T-helper 1 cell treated with Interleukin-12 subunit alpha and Interleukin-12 subunit beta and Interleukin-4 antibody, amounts not matched to agents 30 μg/mL and 1 μg/mL, for 36 hours (primary cell): ENCODE measurements around the gene NOVA1.
A peak's percentile ranks its signal among the peaks of the same experiment; 100 is the strongest.

Experiments
- H3K27ac Mint-ChIP-seq: one replicate; pipeline ENCODE4 v1.8.0; 2021; ENCODE audit warnings: mild to moderate bottlenecking, mixed read lengths
- H3K27me3 Mint-ChIP-seq: one replicate; pipeline ENCODE4 v1.8.0; 2021; ENCODE audit warnings: low read depth, mixed read lengths
- H3K36me3 Mint-ChIP-seq: one replicate; pipeline ENCODE4 v1.8.0; 2021; ENCODE audit warnings: low read depth, mixed read lengths
- H3K4me1 Mint-ChIP-seq: one replicate; pipeline ENCODE4 v1.8.0; 2021; ENCODE audit warnings: low read depth, mixed read lengths
- H3K4me3 Mint-ChIP-seq: one replicate; pipeline ENCODE4 v1.8.0; 2021; ENCODE audit warnings: mild to moderate bottlenecking, moderate library complexity, mixed read lengths
- H3K9me3 Mint-ChIP-seq: one replicate; pipeline ENCODE4 v1.8.0; 2021; ENCODE audit warnings: mixed read lengths

NOVA1 gene

GRCh38 chr14:26598672-26599131, 869 bp upstream of the NOVA1 start:
- H3K9me3 Mint-ChIP-seq, result peaks cover 6% of the 10 kb centered on the region
- no peaks in the 10 kb centered on the region for H3K36me3 Mint-ChIP-seq
- H3K27me3 Mint-ChIP-seq, result peaks cover 30% of the 10 kb centered on the region
- no peak overlapping the region for H3K4me3 Mint-ChIP-seq
- H3K27ac Mint-ChIP-seq, result no peak overlapping the region
- H3K4me1 Mint-ChIP-seq, result no peaks in the 10 kb centered on the region

- Mint-ChIP-seq H3K27ac (no peak overlapping the region), H3K27me3 (peaks cover 30% of the 10 kb centered on the region), H3K4me3 (no peak overlapping the region), H3K9me3 (peaks cover 6% of the 10 kb centered on the region), H3K36me3 (no peaks in the 10 kb centered on the region), H3K4me1 (no peaks in the 10 kb centered on the region)
Measured at GRCh38 chr14:26598081-26598671, 343 bp upstream of the NOVA1 start.

GRCh38 chr14:26597071-26597588, 703 bp downstream of the NOVA1 start:
- Mint-ChIP-seq H3K27me3 (peaks cover 30% of the 10 kb centered on the region), H3K4me1 (no peaks in the 10 kb centered on the region), H3K4me3 (peak overlapping the region; percentile 28), H3K27ac (no peak overlapping the region), H3K9me3 (peaks cover 6% of the 10 kb centered on the region), H3K36me3 (no peaks in the 10 kb centered on the region)

GRCh38 chr14:26596543-26597061, 1.2 kb downstream of the NOVA1 start:
- Mint-ChIP-seq H3K4me3 (no peak overlapping the region), H3K36me3 (no peaks in the 10 kb centered on the region), H3K27me3 (peaks cover 30% of the 10 kb centered on the region), H3K4me1 (no peaks in the 10 kb centered on the region), H3K9me3 (peaks cover 6% of the 10 kb centered on the region), H3K27ac (no peak overlapping the region)

GRCh38 chr14:26595926-26596542, 1.8 kb downstream of the NOVA1 start:
- no peaks in the 10 kb centered on the region for H3K36me3 Mint-ChIP-seq
- peaks cover 6% of the 10 kb centered on the region for H3K9me3 Mint-ChIP-seq
- peaks cover 30% of the 10 kb centered on the region for H3K27me3 Mint-ChIP-seq
- H3K4me1 Mint-ChIP-seq, result no peaks in the 10 kb centered on the region
- no peak overlapping the region for H3K4me3 Mint-ChIP-seq
- no peak overlapping the region for H3K27ac Mint-ChIP-seq

- Mint-ChIP-seq H3K36me3 (no peaks in the 10 kb centered on the region), H3K4me3 (no peak overlapping the region), H3K27me3 (peaks cover 29% of the 10 kb centered on the region), H3K27ac (no peak overlapping the region), H3K9me3 (peaks cover 6% of the 10 kb centered on the region), H3K4me1 (no peaks in the 10 kb centered on the region)
Measured at GRCh38 chr14:26594756-26595545, 2.9 kb downstream of the NOVA1 start.

GRCh38 chr14:26594148-26594547, 3.7 kb downstream of the NOVA1 start:
- H3K27ac Mint-ChIP-seq, result no peak overlapping the region
- H3K4me1 Mint-ChIP-seq, result no peaks in the 10 kb centered on the region
- H3K4me3 Mint-ChIP-seq, result no peak overlapping the region
- no peaks in the 10 kb centered on the region for H3K36me3 Mint-ChIP-seq
- H3K9me3 Mint-ChIP-seq, result peaks cover 6% of the 10 kb centered on the region
- peaks cover 21% of the 10 kb centered on the region for H3K27me3 Mint-ChIP-seq

GRCh38 chr14:26593357-26593756, 4.5 kb downstream of the NOVA1 start:
- no peaks in the 10 kb centered on the region for H3K9me3 Mint-ChIP-seq
- no peaks in the 10 kb centered on the region for H3K36me3 Mint-ChIP-seq
- H3K27ac Mint-ChIP-seq, result no peak overlapping the region
- H3K4me1 Mint-ChIP-seq, result no peaks in the 10 kb centered on the region
- no peak overlapping the region for H3K4me3 Mint-ChIP-seq
- H3K27me3 Mint-ChIP-seq, result peaks cover 13% of the 10 kb centered on the region

GRCh38 chr14:26589925-26590324, 7.9 kb downstream of the NOVA1 start:
- Mint-ChIP-seq H3K36me3 (no peaks in the 10 kb centered on the region), H3K4me1 (no peaks in the 10 kb centered on the region), H3K4me3 (no peak overlapping the region), H3K27me3 (no peaks in the 10 kb centered on the region), H3K9me3 (no peaks in the 10 kb centered on the region), H3K27ac (no peak overlapping the region)

GRCh38 chr14:26577711-26578110, 20.1 kb downstream of the NOVA1 start:
- Mint-ChIP-seq H3K36me3 (no peaks in the 10 kb centered on the region), H3K27ac (no peak overlapping the region), H3K9me3 (peaks cover 14% of the 10 kb centered on the region), H3K4me3 (no peak overlapping the region), H3K4me1 (no peaks in the 10 kb centered on the region), H3K27me3 (no peaks in the 10 kb centered on the region)

GRCh38 chr14:26554069-26554772, 43.6 kb downstream of the NOVA1 start:
- no peaks in the 10 kb centered on the region for H3K4me1 Mint-ChIP-seq
- H3K9me3 Mint-ChIP-seq, result peaks cover 23% of the 10 kb centered on the region
- H3K4me3 Mint-ChIP-seq, result no peak overlapping the region
- no peaks in the 10 kb centered on the region for H3K27me3 Mint-ChIP-seq
- H3K27ac Mint-ChIP-seq, result no peak overlapping the region
- H3K36me3 Mint-ChIP-seq, result no peaks in the 10 kb centered on the region

GRCh38 chr14:26549571-26549970, 48.3 kb downstream of the NOVA1 start:
- Mint-ChIP-seq H3K36me3 (no peaks in the 10 kb centered on the region), H3K4me3 (no peak overlapping the region), H3K4me1 (no peaks in the 10 kb centered on the region), H3K27ac (no peak overlapping the region), H3K27me3 (no peaks in the 10 kb centered on the region), H3K9me3 (peaks cover 5% of the 10 kb centered on the region)

GRCh38 chr14:26548406-26548805, 49.4 kb downstream of the NOVA1 start:
- Mint-ChIP-seq H3K27me3 (no peaks in the 10 kb centered on the region), H3K9me3 (peaks cover 5% of the 10 kb centered on the region), H3K36me3 (no peaks in the 10 kb centered on the region), H3K4me1 (no peaks in the 10 kb centered on the region), H3K27ac (no peak overlapping the region), H3K4me3 (no peak overlapping the region)

GRCh38 chr14:26538176-26538575, 59.7 kb downstream of the NOVA1 start:
- Mint-ChIP-seq H3K9me3 (peaks cover 11% of the 10 kb centered on the region), H3K27ac (no peak overlapping the region), H3K4me3 (no peak overlapping the region), H3K36me3 (no peaks in the 10 kb centered on the region), H3K4me1 (no peaks in the 10 kb centered on the region), H3K27me3 (no peaks in the 10 kb centered on the region)
